ENCODE measurements around the gene OSCAR.

OSCAR gene

DNA sequence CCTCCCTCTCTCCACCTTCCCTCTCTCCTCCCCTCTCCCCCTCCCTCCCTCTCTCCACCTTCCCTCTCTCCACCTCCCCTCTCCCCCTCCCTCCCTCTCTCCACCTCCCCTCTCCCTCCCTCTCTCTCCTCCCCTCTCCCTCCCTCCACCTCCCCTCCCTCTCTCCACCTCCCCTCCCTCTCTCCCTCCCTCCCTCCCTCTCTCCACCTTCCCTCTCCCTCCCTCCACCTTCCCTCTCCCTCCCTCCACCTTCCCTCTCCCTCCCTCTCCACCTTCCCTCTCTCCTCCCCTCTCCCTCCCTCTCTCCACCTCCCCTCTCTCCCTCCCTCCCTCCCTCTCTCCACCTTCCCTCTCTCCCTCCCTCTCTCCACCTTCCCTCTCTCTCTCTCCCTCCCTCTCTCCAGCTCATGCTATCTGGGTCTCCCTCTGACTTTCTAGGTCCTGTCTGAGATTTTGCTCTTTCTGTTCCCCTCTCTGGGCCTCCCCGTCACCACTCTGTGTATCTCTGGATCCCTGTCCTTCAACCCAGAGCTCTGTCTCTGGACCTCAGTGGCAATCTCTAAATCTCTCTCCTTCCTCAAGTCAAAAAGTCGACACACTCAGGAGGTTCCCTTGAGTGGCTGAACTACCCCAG is 33.5 kb upstream of the OSCAR start:
- no peak overlapping the region for H3K4me3 ChIP-seq (ENCODE audit: low read depth, low read length)
- DNase-seq (ENCODE audit: low read depth): no peak
- TF ChIP-seq, protein P1, sequence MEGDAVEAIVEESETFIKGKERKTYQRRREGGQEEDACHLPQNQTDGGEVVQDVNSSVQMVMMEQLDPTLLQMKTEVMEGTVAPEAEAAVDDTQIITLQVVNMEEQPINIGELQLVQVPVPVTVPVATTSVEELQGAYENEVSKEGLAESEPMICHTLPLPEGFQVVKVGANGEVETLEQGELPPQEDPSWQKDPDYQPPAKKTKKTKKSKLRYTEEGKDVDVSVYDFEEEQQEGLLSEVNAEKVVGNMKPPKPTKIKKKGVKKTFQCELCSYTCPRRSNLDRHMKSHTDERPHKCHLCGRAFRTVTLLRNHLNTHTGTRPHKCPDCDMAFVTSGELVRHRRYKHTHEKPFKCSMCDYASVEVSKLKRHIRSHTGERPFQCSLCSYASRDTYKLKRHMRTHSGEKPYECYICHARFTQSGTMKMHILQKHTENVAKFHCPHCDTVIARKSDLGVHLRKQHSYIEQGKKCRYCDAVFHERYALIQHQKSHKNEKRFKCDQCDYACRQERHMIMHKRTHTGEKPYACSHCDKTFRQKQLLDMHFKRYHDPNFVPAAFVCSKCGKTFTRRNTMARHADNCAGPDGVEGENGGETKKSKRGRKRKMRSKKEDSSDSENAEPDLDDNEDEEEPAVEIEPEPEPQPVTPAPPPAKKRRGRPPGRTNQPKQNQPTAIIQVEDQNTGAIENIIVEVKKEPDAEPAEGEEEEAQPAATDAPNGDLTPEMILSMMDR (IDR thresholded peaks at IDR 0.05; ENCODE audit: insufficient read depth, low read depth, low read length, missing control alignments): no peak

- H3K4me3 ChIP-seq (ENCODE audit: low read depth, low read length): no peak overlapping the region
- TF ChIP-seq, protein P1 (IDR thresholded peaks at IDR 0.05; ENCODE audit: insufficient read depth, low read depth, low read length, missing control alignments): no peak
- DNase-seq (ENCODE audit: low read depth): no peak
Measured at GRCh38 chr19:54133312-54133956, 32.8 kb upstream of the OSCAR start.

DNA sequence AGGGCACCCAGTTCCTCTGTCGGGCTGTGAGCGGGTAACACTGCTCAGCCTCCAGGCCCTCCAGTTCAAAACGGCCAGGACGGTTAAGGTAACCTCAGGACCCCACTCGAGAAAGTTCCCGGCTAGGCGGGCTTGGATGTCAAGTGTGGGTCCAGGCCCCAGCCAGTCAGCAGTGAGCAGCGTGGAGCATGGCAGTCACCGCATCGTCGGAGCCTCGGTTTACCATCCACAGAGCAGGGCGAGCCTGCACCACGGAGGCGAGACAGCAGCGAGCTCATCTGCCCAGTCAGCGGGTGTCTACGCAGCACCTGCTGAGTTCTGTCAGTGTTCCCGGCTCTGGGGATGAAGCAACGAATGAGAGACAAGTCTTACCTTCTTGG is 29.0 kb upstream of the OSCAR start:
- TF ChIP-seq, protein P1 (IDR thresholded peaks at IDR 0.05; ENCODE audit: insufficient read depth, low read depth, low read length, missing control alignments): no peak
- H3K4me3 ChIP-seq (ENCODE audit: low read depth, low read length): no peak overlapping the region
- DNase-seq (ENCODE audit: low read depth): no peak

GRCh38 chr19:54128796-54129616 is 28.4 kb upstream of the OSCAR start:
- TF ChIP-seq, protein P1 (IDR thresholded peaks at IDR 0.05; ENCODE audit: insufficient read depth, low read depth, low read length, missing control alignments): no peak
- H3K4me3 ChIP-seq (ENCODE audit: low read depth, low read length): no peak overlapping the region
- no peak for DNase-seq (ENCODE audit: low read depth)

- no peak for DNase-seq (ENCODE audit: low read depth)
- TF ChIP-seq, protein P1 (IDR thresholded peaks at IDR 0.05; ENCODE audit: insufficient read depth, low read depth, low read length, missing control alignments): no peak
- no peak overlapping the region for H3K4me3 ChIP-seq (ENCODE audit: low read depth, low read length)
Measured at GRCh38 chr19:54128441-54128725, 27.8 kb upstream of the OSCAR start.

GRCh38 chr19:54127688-54128440 is 27.3 kb upstream of the OSCAR start:
- no peak overlapping the region for H3K4me3 ChIP-seq (ENCODE audit: low read depth, low read length)
- TF ChIP-seq, protein P1 (IDR thresholded peaks at IDR 0.05; ENCODE audit: insufficient read depth, low read depth, low read length, missing control alignments): no peak
- DNase-seq (ENCODE audit: low read depth): no peak

Data from GM12865 (cell line).